OCI-M2 (cell line): ENCODE results near the gene CHURC1.

Experiments used
- DNase-seq: peaks from one replicate; lab custom pipeline; 2025; ENCODE audit not compliant: unreplicated experiment; lab: John Stamatoyannopoulos, UW

Gene CHURC1

DNA sequence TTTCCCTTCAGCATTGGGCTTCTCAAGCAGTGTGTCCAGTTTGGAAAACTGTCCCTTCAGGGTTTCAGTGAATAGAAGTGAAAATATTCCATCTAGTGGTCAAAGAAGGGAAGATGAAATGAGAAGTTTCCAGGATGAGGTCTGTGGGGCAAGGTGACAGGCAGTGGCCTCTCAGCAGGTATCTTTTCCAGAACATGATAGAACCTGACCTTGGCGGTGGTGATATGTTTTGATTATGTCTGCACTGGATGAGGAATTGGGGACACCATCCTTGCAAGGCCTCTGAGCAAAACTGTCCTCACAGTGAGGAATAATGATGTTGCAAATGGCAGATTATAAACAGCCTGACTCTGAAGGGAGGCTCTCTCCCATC, 23.6 kb downstream of the CHURC1 start:
- DNase-seq: no peak

DNA sequence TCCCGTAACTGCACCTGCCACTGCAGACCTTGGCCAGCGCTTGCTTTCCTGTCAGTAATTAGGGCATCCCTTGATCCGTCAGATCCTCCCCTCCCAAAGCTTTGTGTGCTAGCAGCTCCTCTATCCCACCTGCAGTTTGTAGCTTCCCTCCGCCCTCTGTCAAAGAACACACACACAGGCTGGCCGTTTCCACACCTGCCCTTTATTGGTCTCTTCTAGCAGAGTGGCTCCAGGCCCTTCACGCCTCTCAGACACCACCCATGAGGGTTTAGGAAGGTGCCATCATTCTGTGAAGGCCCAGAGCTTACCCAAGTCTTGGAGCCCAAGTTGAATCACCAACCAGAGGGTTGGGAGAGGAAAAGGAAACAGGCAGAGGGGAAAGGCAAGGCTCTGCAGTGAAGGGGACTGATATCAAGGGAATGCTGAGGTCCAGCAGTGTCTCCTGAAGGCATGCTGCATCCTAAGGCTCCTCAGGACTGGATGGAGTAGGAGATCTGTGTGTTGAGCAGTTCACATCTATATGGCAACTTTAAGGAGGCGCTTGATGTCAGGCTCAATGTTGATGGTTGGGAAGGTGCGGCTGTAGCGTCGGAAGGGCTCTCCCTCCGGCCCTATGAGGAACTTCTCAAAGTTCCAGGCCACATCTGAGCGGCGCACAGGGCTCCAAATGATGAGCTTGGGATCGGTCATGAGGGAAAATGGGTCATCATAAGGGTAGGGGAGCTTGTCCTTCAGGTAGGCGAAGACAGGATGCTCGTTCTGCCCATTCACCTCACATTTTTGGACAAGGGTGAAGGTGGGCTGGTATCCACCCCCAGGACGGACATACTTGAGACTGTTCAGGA, 24.9 kb downstream of the CHURC1 start:
- DNase-seq: no peak

GRCh38 chr14:64939817-64940190, 25.5 kb downstream of the CHURC1 start:
- no peak for DNase-seq

DNA sequence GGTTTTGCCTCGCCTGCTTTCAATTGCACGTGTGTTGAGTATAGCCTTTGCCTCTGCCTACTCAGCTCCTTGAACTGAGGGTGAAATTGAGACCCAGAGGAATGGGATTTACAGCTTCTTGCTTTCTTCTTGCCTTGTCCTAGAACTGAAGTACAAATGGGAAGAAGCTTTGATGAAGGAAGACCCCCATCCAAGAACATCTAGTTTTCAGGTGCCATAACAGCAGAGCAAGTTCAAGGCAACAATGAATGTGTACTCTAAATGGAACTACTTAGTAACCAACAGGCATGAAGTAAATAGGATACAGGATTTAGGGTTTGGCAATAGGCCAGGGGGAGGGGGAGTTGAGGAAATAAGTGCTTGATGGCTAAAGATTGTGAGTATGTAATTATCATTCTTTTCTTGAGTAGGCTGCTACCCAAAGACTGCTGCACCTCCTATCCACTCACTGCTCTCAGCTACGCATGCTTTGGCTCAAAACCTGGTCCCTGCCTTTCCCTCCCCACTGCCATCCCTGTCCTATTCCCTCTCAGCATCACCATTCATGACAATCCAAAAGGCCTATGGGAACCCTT, 26.2 kb downstream of the CHURC1 start:
- no peak for DNase-seq

- no peak for DNase-seq
These were observed 28.4 kb downstream of the CHURC1 start, which contains the start of gene GPX2 for GRCh38 chr14:64942531-64943111. GPX2 (minus strand) TSS chr14:64942745; CDS start chr14:64942726, 19 bp downstream.

DNA sequence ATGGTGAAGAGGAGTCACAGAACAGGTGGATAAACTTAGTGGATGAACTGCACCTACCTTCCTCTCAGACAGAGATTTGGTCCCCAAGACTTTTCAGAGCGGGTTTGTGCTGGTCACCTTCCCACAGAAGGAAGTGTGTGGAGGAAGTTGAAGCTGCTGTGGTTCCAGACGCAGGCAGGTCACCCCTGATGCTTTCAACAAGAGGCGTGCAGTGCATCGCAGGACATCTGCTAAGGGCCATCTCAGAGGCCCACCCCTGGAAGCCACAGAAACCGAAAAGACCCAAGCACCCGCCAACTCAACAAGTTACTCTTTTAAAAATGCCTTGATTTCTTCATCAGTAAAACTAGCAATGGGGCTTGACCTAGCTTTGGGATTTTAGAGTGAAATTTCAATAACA, 29.3 kb downstream of the CHURC1 start:
- no peak for DNase-seq

GRCh38 chr14:64944041-64944440, 29.8 kb downstream of the CHURC1 start:
- no peak for DNase-seq

GRCh38 chr14:64944861-64945260, 30.6 kb downstream of the CHURC1 start:
- DNase-seq: no peak

DNA sequence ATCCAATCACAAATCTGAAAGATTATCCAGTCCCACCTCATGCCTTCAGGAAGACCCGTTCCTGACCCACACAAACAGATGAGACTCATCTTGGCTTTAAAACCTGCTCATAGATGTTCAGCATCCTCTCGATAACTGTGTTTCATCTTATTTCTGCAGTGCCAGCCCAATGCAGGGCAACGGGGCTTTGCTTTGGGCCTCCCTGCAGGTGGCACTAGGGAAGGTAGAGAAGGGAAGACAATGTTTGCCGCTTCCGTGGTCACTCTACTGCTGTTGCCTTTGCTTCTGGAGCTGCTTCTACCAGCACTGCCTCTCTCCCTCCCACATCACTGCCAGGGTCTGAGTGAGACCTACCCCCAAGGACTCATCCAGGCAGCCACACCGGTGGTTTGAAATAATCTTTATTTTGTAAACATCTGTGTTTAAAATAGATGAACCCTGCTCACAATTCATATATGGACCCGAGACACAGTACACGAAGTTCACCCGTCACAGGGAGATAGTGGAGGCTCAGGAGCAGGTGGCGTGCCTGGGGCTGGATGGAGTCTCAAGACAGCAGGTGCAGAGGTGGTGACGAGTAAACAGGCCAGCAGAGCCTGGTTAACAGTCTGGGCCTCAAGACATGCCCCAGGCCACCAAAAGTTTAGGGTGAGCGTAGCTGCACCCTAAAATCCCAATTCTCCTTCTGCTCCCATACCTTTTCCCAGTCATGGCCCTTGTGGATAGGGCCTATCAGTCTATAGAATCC, 31.4 kb downstream of the CHURC1 start:
- DNase-seq: no peak

- DNase-seq: no peak
These were observed 32.2 kb downstream of the CHURC1 start for GRCh38 chr14:64946310-64947045.

DNA sequence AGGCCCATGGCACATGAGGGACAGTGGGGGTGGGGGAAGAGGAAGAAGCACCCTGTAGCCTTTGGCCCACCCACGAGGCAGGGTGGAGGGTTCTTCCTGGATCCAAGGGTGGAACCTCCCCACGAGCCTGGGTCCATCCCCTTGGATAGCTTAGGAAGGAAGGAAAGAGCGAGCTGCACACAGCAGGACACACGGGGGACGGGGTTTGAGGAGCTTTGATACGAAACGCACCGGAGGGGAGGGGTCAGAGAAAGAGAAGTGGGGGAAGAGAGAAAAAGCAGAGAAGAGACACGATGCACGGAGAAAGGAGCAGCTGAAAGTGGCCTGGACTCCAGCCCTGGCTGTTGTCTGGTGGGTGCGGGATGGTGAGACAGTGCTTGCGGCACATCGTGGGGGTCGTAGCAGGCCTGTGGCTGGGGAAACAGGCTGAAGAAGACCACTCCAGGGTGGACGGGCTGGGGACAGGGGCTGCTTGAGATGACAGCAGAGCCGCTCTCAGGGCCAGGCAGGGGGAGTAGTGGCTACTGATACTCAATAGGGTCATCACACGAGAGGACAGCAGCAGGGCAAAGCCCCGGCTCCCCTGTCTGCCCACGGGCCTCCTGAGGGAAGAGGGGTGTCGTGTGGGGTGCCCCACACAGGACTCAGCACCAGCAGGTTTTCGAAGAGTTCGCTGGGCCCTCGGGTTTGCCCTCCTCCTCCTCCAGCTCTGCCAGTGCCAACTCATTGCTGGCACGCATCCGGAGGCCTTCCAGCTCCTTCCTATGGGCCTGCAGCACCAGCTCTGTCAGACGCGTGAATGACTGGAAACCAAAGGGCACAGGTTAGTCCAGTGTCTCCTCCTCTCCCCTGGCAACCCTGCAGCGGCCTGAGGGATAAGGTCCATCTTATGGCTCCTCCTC, 33.7 kb downstream of the CHURC1 start:
- no peak for DNase-seq

DNA sequence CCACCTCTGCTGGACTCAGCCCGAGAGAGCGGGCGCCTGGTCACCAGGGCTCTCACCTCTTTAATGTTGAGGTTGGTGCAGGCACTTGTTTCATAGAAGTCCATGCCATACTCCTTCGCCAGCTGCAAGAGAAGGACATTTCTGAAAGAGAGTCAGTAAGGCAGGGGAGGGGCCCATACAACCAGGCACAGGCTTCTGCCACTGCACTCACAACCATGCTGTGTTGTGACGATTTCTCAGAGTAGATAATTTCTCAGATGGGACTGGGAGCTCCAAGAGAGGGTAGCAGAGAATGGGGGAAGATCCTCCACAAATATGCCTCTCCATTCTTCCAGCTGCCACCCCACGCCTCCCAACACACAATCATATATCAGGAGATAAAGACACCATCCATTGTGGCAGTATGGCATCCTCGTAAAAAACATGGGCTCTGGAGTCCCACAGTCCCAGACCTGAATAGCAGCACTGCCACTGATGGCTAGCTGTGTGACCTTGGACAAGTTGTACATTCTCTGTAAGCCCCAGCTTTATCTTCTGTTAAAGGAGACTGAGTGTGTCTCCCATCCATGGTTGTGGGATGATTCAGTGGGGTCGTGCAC, 34.5 kb downstream of the CHURC1 start:
- no peak for DNase-seq

GRCh38 chr14:64950889-64951288, 36.6 kb downstream of the CHURC1 start:
- no peak for DNase-seq

DNA sequence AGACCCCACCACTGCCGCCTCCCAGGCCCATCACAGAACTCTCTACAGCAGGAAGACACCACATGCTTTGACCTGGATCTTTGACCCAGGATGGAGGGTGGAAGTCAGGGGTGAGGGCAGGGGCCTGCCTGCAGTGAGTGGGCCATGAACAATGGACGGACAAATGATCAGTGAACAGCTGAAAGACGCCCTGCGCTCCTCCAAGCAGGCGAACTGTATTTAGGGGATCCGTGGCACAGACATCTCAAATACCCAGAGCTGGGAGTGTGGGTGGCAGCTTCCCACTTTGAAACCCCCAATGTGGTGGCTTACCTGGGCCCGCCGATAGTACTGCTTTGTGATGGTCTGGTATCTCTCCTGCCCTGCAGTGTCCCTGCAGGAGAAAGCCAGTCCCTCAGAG, 37.0 kb downstream of the CHURC1 start:
- no peak for DNase-seq

- no peak for DNase-seq
These were observed 37.5 kb downstream of the CHURC1 start for GRCh38 chr14:64951724-64952123.

DNA sequence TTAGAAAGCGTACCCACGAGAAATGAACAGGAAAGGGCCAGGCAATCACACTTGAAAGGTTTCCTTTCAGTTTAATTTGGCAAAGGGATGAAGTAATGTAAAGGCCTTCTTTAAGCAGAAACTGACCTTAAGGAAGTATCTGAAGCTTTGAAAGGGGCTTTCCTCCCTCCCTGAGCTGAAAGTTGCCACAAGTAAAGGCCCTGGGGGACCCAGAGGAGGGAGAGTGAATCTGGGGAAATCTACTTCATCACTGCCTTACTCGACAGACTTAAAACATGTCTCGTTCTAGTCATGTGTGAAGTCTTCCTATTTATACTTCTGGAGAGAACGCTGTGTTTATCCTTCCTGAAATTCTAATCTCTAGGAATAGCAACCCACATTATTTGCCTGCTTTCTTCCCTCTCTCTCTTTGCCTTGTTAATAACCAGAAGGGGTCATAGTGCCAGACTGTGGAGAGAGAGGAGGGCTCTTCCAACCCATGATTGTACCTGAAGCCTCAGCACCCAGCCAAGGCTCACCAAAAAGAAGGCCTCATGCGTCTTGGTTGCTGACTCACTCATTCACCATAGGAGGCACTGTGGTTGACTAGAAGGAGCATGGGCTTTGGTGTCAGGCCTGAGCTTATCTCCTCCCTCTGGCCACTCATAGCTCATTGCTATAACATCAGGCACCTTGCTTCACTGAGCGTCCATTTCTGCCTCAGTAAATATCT, 38.5 kb downstream of the CHURC1 start:
- no peak for DNase-seq

DNA sequence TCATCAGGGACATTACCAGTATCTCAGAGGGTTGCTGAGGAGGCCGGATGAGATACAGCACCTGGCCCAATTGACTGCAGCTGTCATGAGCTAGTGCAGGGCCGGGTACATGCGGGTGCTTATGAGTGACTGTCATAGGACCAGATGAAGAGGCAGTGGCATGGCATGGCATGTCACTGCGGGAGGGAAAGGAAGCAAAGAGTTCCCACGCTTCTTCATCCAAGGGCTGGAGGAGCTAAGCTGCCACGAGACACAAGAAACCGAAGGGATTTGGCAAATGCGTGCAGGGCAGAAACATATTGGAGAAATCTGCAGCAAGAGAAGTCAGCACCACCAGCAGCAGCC, 39.0 kb downstream of the CHURC1 start:
- no peak for DNase-seq

DNA sequence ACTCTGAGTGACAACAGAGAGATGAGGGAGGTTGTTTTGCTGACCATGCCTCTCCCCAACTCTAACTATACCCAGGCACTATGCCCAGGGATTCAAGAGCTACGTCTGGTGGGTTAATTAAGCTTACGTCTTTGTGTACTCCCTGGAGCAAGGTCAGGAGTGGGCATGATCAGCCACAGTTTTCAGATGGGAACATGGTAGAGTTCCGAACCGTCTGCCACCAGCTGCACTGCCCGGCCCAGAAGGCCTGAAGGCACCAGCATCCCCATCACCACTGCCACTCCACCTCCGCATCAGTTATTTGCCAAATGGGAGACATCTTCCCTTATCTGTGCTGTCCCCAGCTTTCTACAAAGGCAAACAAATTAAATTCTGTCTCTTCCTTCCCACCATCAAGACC, 39.4 kb downstream of the CHURC1 start:
- no peak for DNase-seq
